Liver (tissue), 9 donors: ENCODE results near the gene TMEM170B. TPM values are rescaled to one million over a fixed set of nuclear protein-coding genes. Genes with fewer than 3 reads are reported as not detected.
A peak's percentile ranks its signal among the peaks of the same experiment; 100 is the strongest.

Experiments
- DNase-seq: peaks from one replicate; pipeline ENCODE4 v3.0.0-alpha.2; 2017; ENCODE audit warnings: low spot score
- H3K27ac ChIP-seq, 2 donors: one replicate each; pipeline ENCODE4 v1.7.0; 2013; ENCODE audit warnings: inconsistent platforms in 2 of 2, low read length in 2 of 2, control low read depth in 1 of 2, low read depth in 1 of 2, mild to moderate bottlenecking in 1 of 2
- H3K27me3 ChIP-seq, 4 donors: one replicate each; pipeline versions ENCODE4 v1.6.1 to v1.7.0; 2013; ENCODE audit warnings: low read length in 3 of 4, inconsistent platforms in 1 of 4, mild to moderate bottlenecking in 1 of 4, moderate library complexity in 1 of 4; ENCODE audit not compliant: control insufficient read depth in 4 of 4, insufficient read depth in 4 of 4
- H3K36me3 ChIP-seq, 4 donors: one replicate each; pipeline versions ENCODE4 v1.6.1 to v1.7.0; 2013; ENCODE audit warnings: low read length in 3 of 4, mild to moderate bottlenecking in 3 of 4, low read depth in 1 of 4, moderate library complexity in 1 of 4; ENCODE audit not compliant: control insufficient read depth in 4 of 4, insufficient read depth in 3 of 4
- H3K4me1 ChIP-seq, 4 donors: one replicate each; pipeline versions ENCODE4 v1.6.1 to v1.7.0; 2013; ENCODE audit warnings: low read length in 3 of 4, mild to moderate bottlenecking in 3 of 4, moderate library complexity in 1 of 4; ENCODE audit not compliant: control insufficient read depth in 4 of 4, insufficient read depth in 4 of 4
- H3K4me3 ChIP-seq, 3 donors: one replicate each; pipeline versions ENCODE4 v1.6.1 to v1.7.0; 2013; ENCODE audit warnings: low read length in 3 of 3, control low read depth in 1 of 3, low read depth in 1 of 3, mild to moderate bottlenecking in 1 of 3
- H3K9ac ChIP-seq, 2 donors: one replicate each; pipeline ENCODE4 v1.7.0; 2013; ENCODE audit warnings: low read length in 2 of 2, mild to moderate bottlenecking in 2 of 2, moderate library complexity in 2 of 2, control low read depth in 1 of 2, low read depth in 1 of 2
- H3K9me3 ChIP-seq, 4 donors: one replicate each; pipeline versions ENCODE4 v1.6.1 to v1.7.0; 2013; ENCODE audit warnings: low read length in 3 of 4; ENCODE audit not compliant: control insufficient read depth in 4 of 4
- ATF3 ChIP-seq: IDR thresholded peaks from 2 replicates; pipeline ENCODE4 v1.6.1; 2016; ENCODE audit warnings: antibody characterized with exemption
- EGR1 ChIP-seq, 2 donors: IDR thresholded peaks; 2 replicates each; pipeline ENCODE4 v1.6.1; 2016 to 2018; ENCODE audit warnings: antibody characterized with exemption in 2 of 2, low read depth in 2 of 2
- FOXA2 ChIP-seq: IDR thresholded peaks from 2 replicates; pipeline ENCODE4 v1.6.1; 2016; ENCODE audit warnings: antibody characterized with exemption
- GABPA ChIP-seq, 2 donors: IDR thresholded peaks in 1 of 2; conservative IDR thresholded peaks in 1 of 2; 2 replicates each; pipeline ENCODE4 v1.6.1; 2016; ENCODE audit warnings: antibody characterized with exemption in 2 of 2, mild to moderate bottlenecking in 1 of 2, moderate library complexity in 1 of 2
- HNF4A ChIP-seq, 2 donors: conservative IDR thresholded peaks; 2 replicates each; pipeline ENCODE4 v1.6.1; 2016; ENCODE audit warnings: antibody characterized with exemption in 2 of 2, mild to moderate bottlenecking in 2 of 2
- HNF4G ChIP-seq: IDR thresholded peaks from 2 replicates; pipeline ENCODE4 v1.6.1; 2016; ENCODE audit warnings: antibody characterized with exemption
- JUND ChIP-seq, 2 donors: IDR thresholded peaks; 2 replicates each; pipeline ENCODE4 v1.6.1; 2016; ENCODE audit warnings: antibody characterized with exemption in 2 of 2
- MAX ChIP-seq: IDR thresholded peaks from 2 replicates; pipeline ENCODE4 v1.6.1; 2016; ENCODE audit warnings: antibody characterized with exemption
- NR2F2 ChIP-seq: IDR thresholded peaks from 2 replicates; pipeline ENCODE4 v1.6.1; 2016; ENCODE audit warnings: antibody characterized with exemption
- TAF1 ChIP-seq: conservative IDR thresholded peaks from 2 replicates; pipeline ENCODE4 v1.6.1; 2016; ENCODE audit warnings: antibody characterized with exemption, mild to moderate bottlenecking
- YY1 ChIP-seq: IDR thresholded peaks from 2 replicates; pipeline ENCODE4 v1.6.1; 2016; ENCODE audit warnings: antibody characterized with exemption, mild to moderate bottlenecking
- ZBTB33 ChIP-seq: IDR thresholded peaks from 2 replicates; pipeline ENCODE4 v1.6.1; 2016; ENCODE audit warnings: antibody characterized with exemption
- WGBS: extraction: QIAGEN DNeasy Blood & Tissue Kit; methylation state at CpG from one replicate; pipeline ENCODE4 v1.1.7; 2013; 5-methylcytosine and 5-hydroxymethylcytosine counted together
- polyA plus RNA-seq, 2 donors: library from polyadenylated mRNA; stranded (reverse) in 1 of 2; unstranded in 1 of 2; fragments of 200-250 nt in 1 of 2; fragments of >200 nt in 1 of 2; fragmentation: Nextera tagmentation in 1 of 2; extraction: Ambion mirVana in 1 of 2; gene quantifications; one replicate each; pipeline versions ENCODE4 v1.2.1 to v1.2.3, GENCODE V29; 2013 to 2015
- total RNA-seq, 2 donors: library from RNA; depleted of rRNA; stranded (reverse); fragments of >200 nt; gene quantifications; one replicate each; pipeline ENCODE4 v1.2.3, GENCODE V29; 2014
- donor health status: healthy.
- donor health status: healthy.
- donor health status: healthy.
- donor health status: healthy.
- donor health status: healthy.

Gene TMEM170B
- total and polyA plus RNA-seq, 4 donors: 1.8 to 11.0 (median 6.1) TPM

GRCh38 chr6:11607383-11607782, 69.8 kb downstream of the TMEM170B start:
- H3K36me3 ChIP-seq: no peaks in the 10 kb centered on the region
- no peak overlapping the region for H3K4me3 ChIP-seq
- no peak overlapping the region for H3K9ac ChIP-seq
- no peaks in the 10 kb centered on the region for H3K9me3 ChIP-seq
- DNase-seq: no peak
- H3K27ac ChIP-seq: no peak overlapping the region
- TF ChIP-seq TAF1: no peak
- no peak for TF ChIP-seq ZBTB33
- no peak for TF ChIP-seq EGR1 (IDR thresholded peaks at IDR 0.05; ENCODE audit: low read depth in 2 of 2)
- 66% methylated on average over 7 of the region's 7 CpGs for WGBS
- no peaks in the 10 kb centered on the region for H3K27me3 ChIP-seq
- peaks cover 0 to 4% (median under 1%) of the 10 kb centered on the region in 4 donors for H3K4me1 ChIP-seq

GRCh38 chr6:11608600-11609323, 71.2 kb downstream of the TMEM170B start:
- DNase-seq: no peak
- Histone ChIP-seq H3K36me3 (no peaks in the 10 kb centered on the region), H3K9ac (no peak overlapping the region), H3K27me3 (no peaks in the 10 kb centered on the region), H3K4me3 (no peak overlapping the region), H3K9me3 (no peaks in the 10 kb centered on the region), H3K4me1 (peaks cover 0 to 4% (median under 1%) of the 10 kb centered on the region in 4 donors), H3K27ac (peak overlapping the region in 1 of 2 donors; percentile 44)
- 90% methylated on average over 6 of the region's 6 CpGs for WGBS
- TF ChIP-seq HNF4G (no peak), EGR1 (IDR thresholded peaks at IDR 0.05; ENCODE audit: low read depth in 2 of 2) (no peak), GABPA (IDR thresholded peaks at IDR 0.05 in 1 of 2, conservative IDR thresholded peaks at IDR 0.05 in 1 of 2) (no peak), TAF1 (no peak), ZBTB33 (no peak), HNF4A (conservative IDR thresholded peaks at IDR 0.05) (no peak), JUND (IDR thresholded peaks at IDR 0.05) (no peak), MAX (no peak), ATF3 (no peak), YY1 (no peak), NR2F2 (no peak), FOXA2 (no peak)
